B cell (primary cell): Measurements from ENCODE around the gene P2RX5. TPM values are rescaled to one million over a fixed set of nuclear protein-coding genes. Genes with fewer than 3 reads are reported as not detected.
A peak's percentile ranks its signal among the peaks of the same experiment; 100 is the strongest.

Source experiments
- ATAC-seq: fragments of 200-7000 bp; cut with Tn5 transposase; one replicate; pipeline ENCODE4 v1.10.0; 2021; ENCODE audit warnings: low read depth, mild to moderate bottlenecking, moderate number of reproducible peaks, moderate library complexity
- CTCF ChIA-PET: fragments of 350-600 bp; sonication (Branson Sonifier 250); formaldehyde crosslinking; loops from one replicate; lab custom pipeline; 2021; ENCODE audit warnings: antibody characterized with exemption, inconsistent platforms; lab: Charles Lee
- POLR2A ChIA-PET: fragments of 350-600 bp; sonication (Branson Sonifier 250); formaldehyde crosslinking; loops from one replicate; lab custom pipeline; 2021; ENCODE audit warnings: antibody characterized with exemption; lab: Charles Lee
- DNase-seq: peaks from one replicate; pipeline ENCODE4 v3.0.0; 2013
- H2AFZ ChIP-seq: 2 replicates; pipeline ENCODE4 v1.6.1; 2012; ENCODE audit warnings: mild to moderate bottlenecking, low read depth, low read length; ENCODE audit not compliant: insufficient read depth, poor library complexity, severe bottlenecking
- H3K27ac ChIP-seq, 2 donors: 1 replicate in 1 of 2; 2 replicates in 1 of 2; pipeline ENCODE4 v1.5.1; 2012 to 2013; ENCODE audit warnings: low read length in 2 of 2, mild to moderate bottlenecking in 2 of 2, moderate library complexity in 1 of 2
- H3K27me3 ChIP-seq, 4 experiments: fragments of 200-600 bp in 1 of 4; sonication (generic) in 1 of 4; replicated peaks in 1 of 4; 1 replicate in 2 of 4; 2 replicates in 2 of 4; pipeline versions ENCODE4 v1.6.1 to v1.7.0; 2013 to 2016; ENCODE audit warnings: low read length in 3 of 4, mild to moderate bottlenecking in 2 of 4, mixed read lengths in 1 of 4, moderate library complexity in 1 of 4; ENCODE audit not compliant: insufficient read depth in 4 of 4, control insufficient read depth in 3 of 4; ENCODE audit errors: control extremely low read depth in 1 of 4
- H3K36me3 ChIP-seq, 2 experiments: replicated peaks in 1 of 2; 1 replicate in 1 of 2; 2 replicates in 1 of 2; pipeline versions ENCODE4 v1.6.1 to v1.7.1; 2013; ENCODE audit warnings: low read length in 1 of 2; ENCODE audit not compliant: insufficient read depth in 2 of 2, control insufficient read depth in 1 of 2; ENCODE audit errors: control extremely low read depth in 1 of 2, extremely low read depth in 1 of 2
- H3K4me1 ChIP-seq, 2 donors: fragments of 200-600 bp in 1 of 2; sonication (generic) in 1 of 2; 1 replicate in 1 of 2; 2 replicates in 1 of 2; pipeline versions ENCODE4 v1.5.1 to v1.6.1; 2013 to 2017; ENCODE audit warnings: low read length in 2 of 2; ENCODE audit not compliant: control insufficient read depth in 2 of 2, insufficient read depth in 2 of 2
- H3K4me2 ChIP-seq: replicated peaks from 2 replicates; pipeline ENCODE3; 2012; ENCODE audit warnings: mild to moderate bottlenecking, low read depth, low read length; ENCODE audit not compliant: poor library complexity, severe bottlenecking
- H3K4me3 ChIP-seq, 5 experiments: fragments of 200-600 bp in 1 of 5; sonication (generic) in 1 of 5; 1 replicate in 3 of 5; 2 replicates in 2 of 5; pipeline versions ENCODE4 v1.5.1 to v1.7.0; 2011 to 2016; ENCODE audit warnings: low read length in 4 of 5, mild to moderate bottlenecking in 4 of 5, low read depth in 2 of 5, control low read depth in 1 of 5, moderate library complexity in 1 of 5; ENCODE audit not compliant: insufficient read depth in 1 of 5; ENCODE audit errors: control extremely low read depth in 1 of 5, extremely low read depth in 1 of 5
- H3K79me2 ChIP-seq: fragments of 200-600 bp; sonication (generic); one replicate; pipeline ENCODE4 v1.6.0; 2016; ENCODE audit warnings: low read length; ENCODE audit not compliant: control insufficient read depth, insufficient read depth
- H3K9ac ChIP-seq: fragments of 200-600 bp; sonication (generic); 2 replicates; pipeline ENCODE4 v1.6.1; 2017; ENCODE audit warnings: mild to moderate bottlenecking, low read length, moderate library complexity
- H3K9me3 ChIP-seq, 3 donors: one replicate each; pipeline versions ENCODE4 v1.6.1 to v1.7.1; 2013; ENCODE audit warnings: low read length in 2 of 3; ENCODE audit not compliant: control insufficient read depth in 2 of 3, insufficient read depth in 1 of 3; ENCODE audit errors: control extremely low read depth in 1 of 3
- H4K20me1 ChIP-seq: 2 replicates; pipeline ENCODE4 v1.6.0; 2012; ENCODE audit warnings: mild to moderate bottlenecking, low read length; ENCODE audit not compliant: insufficient read depth, control insufficient read depth, poor library complexity, severe bottlenecking
- H3K27ac Mint-ChIP-seq: one replicate; pipeline ENCODE4 v1.8.0; 2021; ENCODE audit warnings: mixed read lengths
- H3K27me3 Mint-ChIP-seq: one replicate; pipeline ENCODE4 v1.8.0; 2021; ENCODE audit warnings: mixed read lengths
- H3K4me1 Mint-ChIP-seq: one replicate; pipeline ENCODE4 v1.8.0; 2021; ENCODE audit warnings: mixed read lengths
- H3K4me3 Mint-ChIP-seq: one replicate; pipeline ENCODE4 v1.8.0; 2021; ENCODE audit warnings: mixed read lengths
- H3K9me3 Mint-ChIP-seq: one replicate; pipeline ENCODE4 v1.8.0; 2022; ENCODE audit warnings: mixed read lengths; ENCODE audit not compliant: insufficient read depth
- CTCF ChIP-seq: fragments of 200-600 bp; IDR thresholded peaks from one replicate; pipeline ENCODE4 v1.8.0; 2022; ENCODE audit warnings: antibody characterized with exemption, mild to moderate bottlenecking
- EZH2 ChIP-seq: IDR thresholded peaks from 2 replicates; pipeline ENCODE4 v1.6.1; 2012; ENCODE audit warnings: borderline replicate concordance, low read depth, mild to moderate bottlenecking, moderate library complexity, low read length; ENCODE audit not compliant: insufficient read depth, poor library complexity, severe bottlenecking
- WGBS: methylation state at CpG from one replicate; pipeline ENCODE4 v1.1.5; 2013; ENCODE audit warnings: missing lambda C conversion rate; ENCODE audit not compliant: insufficient coverage; 5-methylcytosine and 5-hydroxymethylcytosine counted together
- intact Hi-C: fragments of 100-400 bp; cut with micrococcal nuclease; formaldehyde crosslinking; loops from one replicate; pipeline ENCODE4 v1.10.0; 2022
- polyA plus RNA-seq: library from polyadenylated mRNA; depleted of rRNA; stranded (reverse); fragments of >200 nt; gene quantifications from 2 replicates; pipeline ENCODE4 v1.2.3, GENCODE V29; 2012
- total RNA-seq, 2 donors: library from RNA; stranded (reverse); fragments of 120-200 nt in 1 of 2; gene quantifications; 1 replicate in 1 of 2; 2 replicates in 1 of 2; pipeline versions ENCODE4 v1.2.3 to v1.2.4, GENCODE V29; 2013 to 2022

P2RX5 gene
- total and polyA plus RNA-seq, 2 donors (not counting 1 experiment from before 2014, with no cell fraction given), result 405 to 745 TPM

- Mint-ChIP-seq H3K27me3 (no peaks in the 10 kb centered on the region), H3K4me3 (peak overlapping the region; percentile 27), H3K4me1 (peaks cover 58% of the 10 kb centered on the region), H3K9me3 (no peaks in the 10 kb centered on the region), H3K27ac (peak overlapping the region; percentile 79)
- Histone ChIP-seq H3K4me2 (peak overlapping the region; percentile 65), H3K27me3 (no peaks in the 10 kb centered on the region), H3K4me3 (peak overlapping the region in 1 of 5 experiments; percentile 35), H3K9me3 (no peaks in the 10 kb centered on the region), H2AFZ (no peak overlapping the region), H3K4me1 (peaks cover 28 to 53% of the 10 kb centered on the region in 2 donors), H3K36me3 (no peaks in the 10 kb centered on the region), H4K20me1 (no peaks in the 10 kb centered on the region), H3K9ac (no peak overlapping the region), H3K79me2 (peaks cover 56% of the 10 kb centered on the region), H3K27ac (peak overlapping the region; percentile 15 to 36)
- WGBS, result 43% methylated on average over 1 of the region's 2 CpGs
- intact Hi-C loops, result no loop called here
- TF ChIP-seq CTCF (no peak), EZH2 (no peak)
- CTCF ChIA-PET, result interaction anchor here (0.7 to 13.4 kb wide), 12 partner anchors 8 to 119 kb away, joined by 4 to 184 read pairs (median 10); partner anchors contain the start of genes NCBP3 and P2RX5
- POLR2A ChIA-PET, result interaction anchor here (0.5 to 1.7 kb wide), 8 partner anchors 16 to 186 kb away, joined by 3 to 8 read pairs (median 4); partner anchors contain the start of genes EMC6, P2RX5 and TAX1BP3
- ATAC-seq (peak; percentile 58), DNase-seq (peak; percentile 72)
These were observed 31.1 kb upstream of the P2RX5 start for GRCh38 chr17:3727041-3727440.

- Mint-ChIP-seq H3K9me3 (no peaks in the 10 kb centered on the region), H3K27ac (peak overlapping the region; percentile 68), H3K4me1 (peaks cover 61% of the 10 kb centered on the region), H3K4me3 (peak overlapping the region; percentile 80), H3K27me3 (no peaks in the 10 kb centered on the region)
- H3K9me3 ChIP-seq, result no peaks in the 10 kb centered on the region
- peaks cover 0 to 5% of the 10 kb centered on the region in 2 experiments for H3K36me3 ChIP-seq
- peak overlapping the region in 1 of 2 donors; percentile 78 for H3K27ac ChIP-seq
- no peaks in the 10 kb centered on the region for H3K27me3 ChIP-seq
- CTCF ChIA-PET, result interaction anchor here (0.6 to 3.0 kb wide), 14 partner anchors 11 to 350 kb away, joined by 3 to 31 read pairs (median 5); partner anchors contain the start of genes CTNS, P2RX5 and SHPK
- TF ChIP-seq CTCF (no peak), EZH2 (no peak)
- DNase-seq (no peak), ATAC-seq (no peak)
- POLR2A ChIA-PET, result interaction anchor here (0.6 to 4.2 kb wide), 4 partner anchors 12 to 49 kb away, joined by 3 to 28 read pairs (median 5); partner anchors contain the start of gene P2RX5
- H3K79me2 ChIP-seq, result peaks cover 71% of the 10 kb centered on the region
- H3K9ac ChIP-seq, result peak overlapping the region; percentile 81
- intact Hi-C loops, result no loop called here
- H3K4me3 ChIP-seq, result peak overlapping the region; percentile 21 to 94 (median 91)
- WGBS, result 14% methylated on average over 22 of the region's 27 CpGs
- no peaks in the 10 kb centered on the region for H4K20me1 ChIP-seq
- H3K4me2 ChIP-seq, result peak overlapping the region; percentile 93
- H2AFZ ChIP-seq, result peak overlapping the region; percentile 89
- H3K4me1 ChIP-seq, result peaks cover 45 to 63% of the 10 kb centered on the region in 2 donors
These were observed 28.6 kb upstream of the P2RX5 start for GRCh38 chr17:3724378-3725077.
